Smooth muscle cell (in vitro differentiated cells): Measurements from ENCODE around the gene DTX4. TPM values are rescaled to one million over a fixed set of nuclear protein-coding genes. Genes with fewer than 3 reads are reported as not detected.

Source experiments
- DNase-seq: peaks from one replicate; lab custom pipeline; 2025; ENCODE audit not compliant: unreplicated experiment; lab: John Stamatoyannopoulos, UW
- H2AFZ ChIP-seq: fragments of 200-600 bp; sonication (generic); 2 replicates; pipeline ENCODE4 v1.6.0; 2016; ENCODE audit warnings: antibody characterized with exemption, low read depth, mild to moderate bottlenecking
- H3F3A ChIP-seq: fragments of 200-600 bp; sonication (generic); 2 replicates; pipeline ENCODE4 v1.6.0; 2017; ENCODE audit warnings: antibody characterized with exemption, low read depth
- H3K27ac ChIP-seq: fragments of 200-600 bp; sonication (generic); 2 replicates; pipeline ENCODE4 v1.5.1; 2016; ENCODE audit warnings: low read depth, mild to moderate bottlenecking
- H3K27me3 ChIP-seq: fragments of 200-600 bp; sonication (generic); 2 replicates; pipeline ENCODE4 v1.6.1; 2016; ENCODE audit warnings: low read depth, mild to moderate bottlenecking
- H3K36me3 ChIP-seq: fragments of 200-600 bp; sonication (generic); 2 replicates; pipeline ENCODE4 v1.5.1; 2016; ENCODE audit warnings: low read depth
- H3K4me1 ChIP-seq: fragments of 200-600 bp; sonication (generic); 2 replicates; pipeline ENCODE4 v1.5.1; 2016; ENCODE audit warnings: low read depth
- H3K4me2 ChIP-seq: fragments of 200-600 bp; sonication (generic); 2 replicates; pipeline ENCODE4 v1.6.0; 2016; ENCODE audit warnings: mild to moderate bottlenecking
- H3K4me3 ChIP-seq: fragments of 200-600 bp; sonication (generic); 2 replicates; pipeline ENCODE4 v1.5.1; 2016; ENCODE audit warnings: mild to moderate bottlenecking
- H3K79me2 ChIP-seq: fragments of 200-600 bp; sonication (generic); 2 replicates; pipeline ENCODE4 v1.6.0; 2016; ENCODE audit warnings: low read depth, mild to moderate bottlenecking
- H3K9ac ChIP-seq: fragments of 200-600 bp; sonication (generic); 2 replicates; pipeline ENCODE4 v1.6.0; 2016; ENCODE audit warnings: low read depth
- H3K9me3 ChIP-seq: fragments of 200-600 bp; sonication (generic); replicated peaks from 2 replicates; pipeline ENCODE4 v1.5.1; 2016; ENCODE audit warnings: low read depth
- H4K20me1 ChIP-seq: fragments of 200-600 bp; sonication (generic); 2 replicates; pipeline ENCODE4 v1.6.0; 2016; ENCODE audit warnings: low read depth
- CTCF ChIP-seq: fragments of 200-600 bp; sonication (generic); IDR thresholded peaks from 2 replicates; pipeline ENCODE4 v1.5.1; 2017; ENCODE audit warnings: borderline replicate concordance, mild to moderate bottlenecking, antibody characterized with exemption; ENCODE audit not compliant: insufficient read depth, poor library complexity, severe bottlenecking
- WGBS: methylation state at CpG from one replicate; pipeline ENCODE4 v1.1.7; 2016; ENCODE audit warnings: low lambda C conversion rate; 5-methylcytosine and 5-hydroxymethylcytosine counted together
- polyA plus RNA-seq: library from polyadenylated mRNA; unstranded; fragments of >200 nt; fragmentation: Nextera tagmentation; extraction: Ambion mirVana; gene quantifications from 2 replicates; pipeline ENCODE4 v1.2.1, GENCODE V29; 2016
- total RNA-seq: library from RNA; depleted of rRNA; stranded (reverse); fragments of >200 nt; gene quantifications from 2 replicates; pipeline ENCODE4 v1.2.3, GENCODE V29; 2014

Gene DTX4
- total and polyA plus RNA-seq, 2 experiments from 2014 or later = 10.2 to 13.0 TPM

- Histone ChIP-seq H3K9me3 (no peaks in the 10 kb centered on the region), H3F3A (no peaks in the 10 kb centered on the region), H3K9ac (no peak overlapping the region), H3K4me1 (no peaks in the 10 kb centered on the region), H2AFZ (no peak overlapping the region), H4K20me1 (no peaks in the 10 kb centered on the region), H3K79me2 (no peaks in the 10 kb centered on the region), H3K27me3 (no peaks in the 10 kb centered on the region), H3K4me2 (no peak overlapping the region), H3K36me3 (no peaks in the 10 kb centered on the region), H3K4me3 (no peak overlapping the region), H3K27ac (no peak overlapping the region)
- WGBS = 83% methylated on average over 2 of the region's 2 CpGs
- no peak for TF ChIP-seq CTCF
- no peak for DNase-seq
Observed at GRCh38 chr11:59222464-59223060, 50.6 kb downstream of the DTX4 start.

- H3K4me2 ChIP-seq = no peak overlapping the region
- H3F3A ChIP-seq = no peaks in the 10 kb centered on the region
- H3K4me1 ChIP-seq = no peaks in the 10 kb centered on the region
- H3K36me3 ChIP-seq = no peaks in the 10 kb centered on the region
- H3K79me2 ChIP-seq = no peaks in the 10 kb centered on the region
- TF ChIP-seq CTCF = no peak
- no peak overlapping the region for H3K27ac ChIP-seq
- H3K9ac ChIP-seq = no peak overlapping the region
- no peaks in the 10 kb centered on the region for H3K27me3 ChIP-seq
- 100% methylated on average over 1 of the region's 1 CpG for WGBS
- H2AFZ ChIP-seq = no peak overlapping the region
- no peaks in the 10 kb centered on the region for H3K9me3 ChIP-seq
- no peak for DNase-seq
- H3K4me3 ChIP-seq = no peak overlapping the region
- H4K20me1 ChIP-seq = no peaks in the 10 kb centered on the region
Observed at GRCh38 chr11:59223177-59223576, 51.2 kb downstream of the DTX4 start.

GRCh38 chr11:59223611-59224010, 51.7 kb downstream of the DTX4 start:
- Histone ChIP-seq H2AFZ (no peak overlapping the region), H3K27ac (no peak overlapping the region), H3K9me3 (no peaks in the 10 kb centered on the region), H3K36me3 (no peaks in the 10 kb centered on the region), H3K4me3 (no peak overlapping the region), H3K4me1 (no peaks in the 10 kb centered on the region), H3K79me2 (no peaks in the 10 kb centered on the region), H4K20me1 (no peaks in the 10 kb centered on the region), H3F3A (no peaks in the 10 kb centered on the region), H3K4me2 (no peak overlapping the region), H3K27me3 (no peaks in the 10 kb centered on the region), H3K9ac (no peak overlapping the region)
- no peak for TF ChIP-seq CTCF
- DNase-seq = no peak
- 57% methylated on average over 2 of the region's 2 CpGs for WGBS

- WGBS = 83% methylated on average over 4 of the region's 4 CpGs
- H2AFZ ChIP-seq = no peak overlapping the region
Observed at GRCh38 chr11:59224351-59224928, 52.5 kb downstream of the DTX4 start.

More at GRCh38 chr11:59224351-59224928, 52.5 kb downstream of the DTX4 start:
- no peaks in the 10 kb centered on the region for H4K20me1 ChIP-seq
- H3K4me2 ChIP-seq = no peak overlapping the region
- no peaks in the 10 kb centered on the region for H3K27me3 ChIP-seq
- H3K27ac ChIP-seq = no peak overlapping the region
- H3K9ac ChIP-seq = no peak overlapping the region
- no peaks in the 10 kb centered on the region for H3K79me2 ChIP-seq
- no peaks in the 10 kb centered on the region for H3K36me3 ChIP-seq
- no peaks in the 10 kb centered on the region for H3K9me3 ChIP-seq
- H3K4me3 ChIP-seq = no peak overlapping the region
- no peaks in the 10 kb centered on the region for H3F3A ChIP-seq
- no peak for DNase-seq
- TF ChIP-seq CTCF = no peak
- no peaks in the 10 kb centered on the region for H3K4me1 ChIP-seq
